Right renal cortex interstitium (tissue), 3 donors: ENCODE data around the gene GLT6D1. TPM values are rescaled to one million over a fixed set of nuclear protein-coding genes. Genes with fewer than 3 reads are reported as not detected.
"Not testable (repeated sequence)": the region's sequence is repeated elsewhere in the genome, so short reads cannot be mapped to it uniquely, and the experiment has no call there.

Experiments
- DNase-seq, 3 donors: peaks; one replicate each; pipeline ENCODE4 v3.0.0-alpha.2; 2013; ENCODE audit warnings: low read depth in 3 of 3, low spot score in 2 of 3
- polyA plus RNA-seq, 3 donors: library from polyadenylated mRNA; unstranded; fragments of 120-200 nt; gene quantifications; one replicate each; pipeline ENCODE4 v1.2.1, GENCODE V29; 2013; ENCODE audit not compliant: insufficient read length in 3 of 3

The GLT6D1 gene
- polyA plus RNA-seq, 3 donors, result not detected

- DNase-seq, result no peak
Observed at GRCh38 chr9:135665795-135666189, 26.5 kb upstream of the GLT6D1 start.

- DNase-seq, result no peak
Observed at GRCh38 chr9:135664801-135665794, 25.8 kb upstream of the GLT6D1 start.

GRCh38 chr9:135664266-135664665, 24.9 kb upstream of the GLT6D1 start:
- DNase-seq, result no peak

GRCh38 chr9:135663857-135664256, 24.5 kb upstream of the GLT6D1 start:
- no peak for DNase-seq

- DNase-seq, result no peak
Observed at GRCh38 chr9:135663451-135663770, 24.1 kb upstream of the GLT6D1 start.

GRCh38 chr9:135662758-135663450, 23.6 kb upstream of the GLT6D1 start, which contains the start of gene LCN9:
Gene LCN9 (plus strand): TSS chr9:135663309. CDS start chr9:135663322, 13 bp downstream.
- DNase-seq, result no peak

GRCh38 chr9:135661816-135662560, 22.6 kb upstream of the GLT6D1 start:
- no peak for DNase-seq

- no peak for DNase-seq
Observed at GRCh38 chr9:135660407-135660806, 21.1 kb upstream of the GLT6D1 start.

GRCh38 chr9:135659252-135659651, 19.9 kb upstream of the GLT6D1 start:
- DNase-seq, result no peak

GRCh38 chr9:135657416-135657815, 18.1 kb upstream of the GLT6D1 start:
- DNase-seq, result no peak

- DNase-seq, result no peak
Observed at GRCh38 chr9:135655317-135655716, 16.0 kb upstream of the GLT6D1 start.

GRCh38 chr9:135650408-135650807, 11.1 kb upstream of the GLT6D1 start:
- no peak for DNase-seq

- no peak for DNase-seq
Observed at GRCh38 chr9:135649508-135649907, 10.2 kb upstream of the GLT6D1 start.

GRCh38 chr9:135648494-135649410, 9.4 kb upstream of the GLT6D1 start:
- DNase-seq, result no peak

- no peak for DNase-seq
Observed at GRCh38 chr9:135647884-135648283, 8.5 kb upstream of the GLT6D1 start.

GRCh38 chr9:135644631-135645218, 5.4 kb upstream of the GLT6D1 start:
- no peak for DNase-seq

- no peak for DNase-seq
Observed at GRCh38 chr9:135641745-135642144, 2.4 kb upstream of the GLT6D1 start.

GRCh38 chr9:135641047-135641446, 1.7 kb upstream of the GLT6D1 start:
- no peak for DNase-seq

- not testable (repeated sequence) for DNase-seq
Observed at GRCh38 chr9:135636930-135637530, 2.3 kb downstream of the GLT6D1 start.
